Measurements from ENCODE around the gene MCTP1. TPM values are rescaled to one million over a fixed set of nuclear protein-coding genes. Genes with fewer than 3 reads are reported as not detected.

The MCTP1 gene
- total RNA-seq, 1 donor, result 5.8 TPM

DNA sequence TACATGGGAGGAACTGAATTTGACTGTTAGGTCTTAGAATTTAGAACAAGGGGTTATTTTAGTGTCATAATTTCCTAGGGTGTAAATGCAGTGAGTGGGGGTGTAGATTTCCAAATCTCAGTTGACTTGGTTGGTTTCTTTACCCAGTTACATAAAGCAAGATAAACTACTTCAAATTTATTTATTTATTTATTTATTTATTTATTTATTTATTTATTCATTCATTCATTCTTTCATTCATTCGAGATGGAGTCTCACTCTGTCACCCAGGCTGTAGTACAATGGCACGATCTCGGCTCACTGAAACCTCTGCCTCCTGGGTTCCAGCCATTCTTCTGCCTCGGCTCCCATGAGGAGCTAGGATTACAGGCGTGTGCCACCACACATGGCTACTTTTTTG is 466.0 kb downstream of the MCTP1 start:
- H3K4me3 ChIP-seq (ENCODE audit: insufficient read depth, low read length), result no peak overlapping the region
- H3K27me3 ChIP-seq (ENCODE audit: insufficient read depth, low read length), result no peaks in the 10 kb centered on the region
- TF ChIP-seq CTCF (IDR thresholded peaks at IDR 0.05; ENCODE audit: extremely low read depth, low read depth, low read length), result no peak
- H3K4me2 ChIP-seq (ENCODE audit: insufficient read depth, low read length), result no peak overlapping the region
- no peaks in the 10 kb centered on the region for H3K4me1 ChIP-seq (ENCODE audit: insufficient read depth, low read length)
- no peaks in the 10 kb centered on the region for H3K9me3 ChIP-seq (ENCODE audit: low read depth, low read length)
- H3K27ac ChIP-seq (ENCODE audit: low read depth, low read length), result no peak overlapping the region
- H2AFZ ChIP-seq (ENCODE audit: low read length), result no peak overlapping the region
- no peaks in the 10 kb centered on the region for H3K36me3 ChIP-seq (ENCODE audit: insufficient read depth, low read length)
- no peaks in the 10 kb centered on the region for H4K20me1 ChIP-seq (ENCODE audit: insufficient read depth, low read length)
- H3K79me2 ChIP-seq (ENCODE audit: insufficient read depth, low read length), result no peaks in the 10 kb centered on the region
- no peak for DNase-seq (ENCODE audit: insufficient read length, low spot score, missing footprints)

DNA sequence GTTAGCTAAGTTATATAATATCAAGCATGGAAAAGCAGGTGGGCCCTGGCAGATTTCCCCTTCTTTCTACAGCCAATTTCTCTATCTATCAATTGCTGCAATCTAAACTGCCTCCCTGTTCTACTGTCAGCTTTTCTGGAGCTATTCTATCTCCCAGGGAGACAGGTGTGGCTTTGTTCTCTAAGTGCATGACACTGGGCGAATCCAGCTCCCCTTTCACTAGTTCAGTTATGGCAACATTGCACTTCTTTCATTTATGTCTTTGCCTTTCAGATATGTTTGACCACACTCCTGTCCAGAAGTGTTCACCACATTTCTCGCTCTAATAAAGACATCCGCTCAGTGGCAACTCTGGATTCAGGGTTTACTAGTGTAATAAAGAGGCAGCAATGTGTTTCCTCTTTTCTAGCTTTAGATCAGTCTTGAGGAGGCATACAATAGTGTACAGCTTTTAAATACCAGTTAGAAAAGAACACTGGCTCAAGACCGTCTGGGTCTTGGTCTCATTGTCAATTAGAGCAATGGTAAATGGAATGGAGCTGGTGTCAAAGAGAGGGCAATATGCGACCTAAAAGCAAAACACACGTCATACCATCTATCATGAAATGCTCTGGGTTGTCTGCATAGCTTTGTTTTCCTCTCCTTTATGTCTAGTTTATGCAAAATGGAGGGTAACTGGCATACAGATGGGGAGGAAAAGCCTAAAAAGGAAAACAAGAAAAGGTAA is 469.4 kb downstream of the MCTP1 start:
- Histone ChIP-seq H3K9me3 (ENCODE audit: low read depth, low read length) (no peaks in the 10 kb centered on the region), H2AFZ (ENCODE audit: low read length) (no peak overlapping the region), H3K27me3 (ENCODE audit: insufficient read depth, low read length) (no peaks in the 10 kb centered on the region), H4K20me1 (ENCODE audit: insufficient read depth, low read length) (no peaks in the 10 kb centered on the region), H3K27ac (ENCODE audit: low read depth, low read length) (no peak overlapping the region), H3K4me2 (ENCODE audit: insufficient read depth, low read length) (no peak overlapping the region), H3K4me3 (ENCODE audit: insufficient read depth, low read length) (no peak overlapping the region), H3K4me1 (ENCODE audit: insufficient read depth, low read length) (no peaks in the 10 kb centered on the region), H3K36me3 (ENCODE audit: insufficient read depth, low read length) (no peaks in the 10 kb centered on the region), H3K79me2 (ENCODE audit: insufficient read depth, low read length) (no peaks in the 10 kb centered on the region)
- no peak for TF ChIP-seq CTCF (IDR thresholded peaks at IDR 0.05; ENCODE audit: extremely low read depth, low read depth, low read length)
- DNase-seq (ENCODE audit: insufficient read length, low spot score, missing footprints), result no peak

DNA sequence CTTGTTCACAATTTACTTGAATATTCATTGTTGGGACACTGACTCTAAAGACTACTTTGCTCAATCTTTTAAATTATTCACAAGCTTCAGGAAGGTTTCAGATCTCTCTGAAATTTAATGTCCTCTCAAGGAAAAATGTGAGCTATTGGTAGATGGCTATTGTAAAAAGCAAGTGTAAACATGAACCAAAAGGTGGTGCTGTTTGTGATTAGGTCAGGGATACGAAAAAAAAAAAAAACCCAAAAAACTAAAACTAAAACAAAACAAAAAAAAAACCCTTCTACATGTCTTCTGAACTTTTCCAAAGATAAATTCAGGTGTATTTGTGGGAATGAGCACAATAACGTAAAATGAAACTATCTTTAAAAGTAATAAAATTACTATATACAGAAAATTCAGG is 472.7 kb downstream of the MCTP1 start:
- H3K27ac ChIP-seq (ENCODE audit: low read depth, low read length), result no peak overlapping the region
- no peaks in the 10 kb centered on the region for H3K79me2 ChIP-seq (ENCODE audit: insufficient read depth, low read length)
- no peaks in the 10 kb centered on the region for H3K9me3 ChIP-seq (ENCODE audit: low read depth, low read length)
- no peaks in the 10 kb centered on the region for H3K4me1 ChIP-seq (ENCODE audit: insufficient read depth, low read length)
- no peaks in the 10 kb centered on the region for H4K20me1 ChIP-seq (ENCODE audit: insufficient read depth, low read length)
- no peak overlapping the region for H2AFZ ChIP-seq (ENCODE audit: low read length)
- no peak for DNase-seq (ENCODE audit: insufficient read length, low spot score, missing footprints)
- TF ChIP-seq CTCF (IDR thresholded peaks at IDR 0.05; ENCODE audit: extremely low read depth, low read depth, low read length), result no peak
- no peaks in the 10 kb centered on the region for H3K36me3 ChIP-seq (ENCODE audit: insufficient read depth, low read length)
- no peak overlapping the region for H3K4me3 ChIP-seq (ENCODE audit: insufficient read depth, low read length)
- no peak overlapping the region for H3K4me2 ChIP-seq (ENCODE audit: insufficient read depth, low read length)
- H3K27me3 ChIP-seq (ENCODE audit: insufficient read depth, low read length), result no peaks in the 10 kb centered on the region

DNA sequence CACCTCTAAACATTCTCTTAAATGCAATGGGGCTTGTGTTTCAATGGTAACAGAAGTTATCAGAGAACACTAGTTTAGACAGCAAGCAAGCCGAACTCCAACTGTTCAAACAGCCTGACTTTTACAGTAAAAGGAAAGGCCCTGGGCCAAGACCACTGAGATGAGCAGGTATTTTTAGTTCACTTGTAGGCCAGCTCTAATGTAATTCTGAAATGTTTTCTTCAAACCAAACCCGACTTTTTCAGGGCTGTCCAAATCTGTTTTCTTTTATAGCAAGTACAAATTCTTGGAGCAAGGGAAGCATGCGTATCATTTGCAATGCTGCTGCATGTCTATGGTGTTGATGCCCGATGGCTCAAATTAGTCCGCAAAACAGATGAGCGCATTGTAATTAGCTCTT is 473.6 kb downstream of the MCTP1 start:
- H3K36me3 ChIP-seq (ENCODE audit: insufficient read depth, low read length), result no peaks in the 10 kb centered on the region
- TF ChIP-seq CTCF (IDR thresholded peaks at IDR 0.05; ENCODE audit: extremely low read depth, low read depth, low read length), result no peak
- no peaks in the 10 kb centered on the region for H3K9me3 ChIP-seq (ENCODE audit: low read depth, low read length)
- no peak overlapping the region for H3K27ac ChIP-seq (ENCODE audit: low read depth, low read length)
- no peaks in the 10 kb centered on the region for H3K4me1 ChIP-seq (ENCODE audit: insufficient read depth, low read length)
- no peaks in the 10 kb centered on the region for H3K27me3 ChIP-seq (ENCODE audit: insufficient read depth, low read length)
- H3K4me2 ChIP-seq (ENCODE audit: insufficient read depth, low read length), result no peak overlapping the region
- no peak for DNase-seq (ENCODE audit: insufficient read length, low spot score, missing footprints)
- no peak overlapping the region for H2AFZ ChIP-seq (ENCODE audit: low read length)
- H3K4me3 ChIP-seq (ENCODE audit: insufficient read depth, low read length), result no peak overlapping the region
- H4K20me1 ChIP-seq (ENCODE audit: insufficient read depth, low read length), result no peaks in the 10 kb centered on the region
- H3K79me2 ChIP-seq (ENCODE audit: insufficient read depth, low read length), result no peaks in the 10 kb centered on the region

Data from osteoblast (primary cell).